Endometrial microvascular endothelial cells (primary cell): ENCODE results near the gene TMEM209. TPM values are rescaled to one million over a fixed set of nuclear protein-coding genes. Genes with fewer than 3 reads are reported as not detected.

Experiments
- in situ Hi-C: cut with HindIII; loops from 2 replicates; pipeline ENCODE4 v1.10.0; 2017; ENCODE audit warnings: low sequenced_read_pairs, low pct_unique_long_range_greater_than_20kb; ENCODE audit errors: inconsistent ontology term
- total RNA-seq: library from RNA; depleted of rRNA; stranded (reverse); fragments of >200 nt; gene quantifications from one replicate; pipeline ENCODE4 v1.2.3, GENCODE V29; 2015; ENCODE audit errors: inconsistent ontology term

The TMEM209 gene
- total RNA-seq, 1 donor from 2014 or later = 11.1 TPM

DNA sequence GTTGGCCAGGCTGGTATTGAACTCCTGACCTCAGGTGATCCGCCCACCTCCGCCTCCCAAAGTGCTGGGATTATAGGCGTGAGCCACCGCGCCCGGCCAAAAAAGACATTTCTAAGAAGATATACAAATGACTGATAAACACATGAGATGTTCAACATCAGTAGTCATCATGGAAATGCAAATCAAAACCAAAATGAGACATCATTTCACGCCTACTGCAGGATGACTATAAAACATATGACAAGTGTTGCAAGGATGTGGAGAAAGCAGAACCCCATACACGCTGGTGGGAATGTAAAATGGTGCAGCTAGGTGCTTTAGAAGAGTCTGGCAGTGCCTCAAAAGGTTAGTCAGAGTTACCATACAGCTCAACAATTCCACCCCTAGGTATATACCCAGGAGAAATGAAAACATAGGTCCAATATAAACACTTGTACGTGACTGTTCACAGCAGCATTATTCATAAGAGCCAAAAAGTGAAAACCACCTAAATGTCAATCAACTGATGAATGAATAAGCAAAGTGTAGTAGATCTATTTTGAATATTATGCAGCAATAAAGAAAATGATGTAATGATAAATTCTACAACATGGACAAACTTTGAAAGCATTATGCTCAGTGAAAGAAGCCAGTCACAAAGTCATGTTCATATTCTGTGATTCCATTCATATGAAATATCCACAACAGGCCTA lies 24.5 kb downstream of the TMEM209 start:
- in situ Hi-C loops = no loop called here

DNA sequence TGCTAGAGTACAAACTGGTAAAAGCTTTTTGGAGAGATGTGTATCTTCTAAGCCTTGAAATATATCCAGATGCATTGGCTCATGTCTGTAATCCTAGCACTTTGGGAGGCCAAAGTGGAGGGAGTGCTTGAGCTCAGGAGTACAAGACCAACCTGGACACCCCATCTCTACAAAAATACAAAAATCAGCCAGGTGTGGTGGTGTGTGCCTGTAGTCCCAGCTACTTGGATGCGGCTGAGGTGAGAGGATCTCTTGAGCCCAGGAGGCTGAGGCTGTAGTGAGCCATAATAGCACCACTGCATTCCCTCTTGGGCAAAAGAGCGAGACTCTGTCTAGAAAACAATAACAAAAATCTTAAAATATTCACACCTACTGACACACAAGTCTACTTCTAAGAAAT lies 25.6 kb downstream of the TMEM209 start:
- in situ Hi-C loops = no loop called here

DNA sequence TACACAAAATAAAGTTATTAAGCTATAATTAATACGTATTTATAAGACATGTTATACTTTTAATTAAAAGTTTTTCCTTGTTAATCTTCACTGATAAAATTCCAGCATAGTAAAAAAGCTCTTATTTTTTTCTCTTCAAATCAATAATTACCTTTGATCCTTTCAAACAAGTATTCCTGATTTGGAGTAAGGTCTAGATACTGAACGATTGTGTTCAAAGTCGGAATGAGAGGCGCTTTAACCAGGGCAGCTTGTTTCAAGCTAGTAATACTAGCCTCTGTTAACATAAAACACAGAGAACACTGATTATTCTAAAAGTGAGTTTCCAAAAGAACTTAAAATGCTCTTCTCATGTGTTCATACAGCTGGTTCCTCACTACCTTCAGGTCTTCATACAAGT lies 27.0 kb downstream of the TMEM209 start:
- in situ Hi-C loops = no loop called here

DNA sequence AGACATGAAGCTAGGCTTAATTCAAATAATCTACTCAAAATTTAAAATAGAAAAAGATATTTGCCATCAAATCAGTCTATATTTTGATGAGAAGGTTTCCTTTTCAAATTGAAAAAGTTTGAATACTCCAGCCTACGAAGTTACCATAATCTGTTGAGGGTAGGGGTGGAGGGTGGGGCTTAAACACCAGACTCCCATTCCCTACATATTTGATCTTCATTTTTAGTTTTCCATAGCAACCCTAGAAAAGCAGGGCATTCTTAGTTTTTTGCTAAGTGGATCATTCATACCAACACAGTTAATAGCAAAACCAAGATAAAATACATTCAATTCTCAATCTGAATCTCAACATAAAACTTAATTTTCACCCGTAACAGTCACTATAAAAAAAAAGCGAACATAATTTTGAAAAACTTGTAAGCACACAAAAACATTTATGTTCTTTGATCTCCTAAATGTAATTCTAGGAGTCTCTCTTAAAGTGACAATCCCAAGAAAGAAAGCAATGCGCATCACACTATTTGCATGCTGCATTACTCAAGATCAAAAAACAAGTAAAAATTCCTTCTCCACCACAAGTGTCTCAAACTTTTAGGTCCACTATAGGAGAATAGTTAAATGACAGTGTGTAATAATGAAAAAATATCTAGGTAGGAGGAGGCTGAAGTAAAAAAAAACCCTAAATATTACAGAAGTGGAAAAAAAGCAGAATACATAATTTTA lies 30.8 kb downstream of the TMEM209 start:
- in situ Hi-C loops = no loop called here

DNA sequence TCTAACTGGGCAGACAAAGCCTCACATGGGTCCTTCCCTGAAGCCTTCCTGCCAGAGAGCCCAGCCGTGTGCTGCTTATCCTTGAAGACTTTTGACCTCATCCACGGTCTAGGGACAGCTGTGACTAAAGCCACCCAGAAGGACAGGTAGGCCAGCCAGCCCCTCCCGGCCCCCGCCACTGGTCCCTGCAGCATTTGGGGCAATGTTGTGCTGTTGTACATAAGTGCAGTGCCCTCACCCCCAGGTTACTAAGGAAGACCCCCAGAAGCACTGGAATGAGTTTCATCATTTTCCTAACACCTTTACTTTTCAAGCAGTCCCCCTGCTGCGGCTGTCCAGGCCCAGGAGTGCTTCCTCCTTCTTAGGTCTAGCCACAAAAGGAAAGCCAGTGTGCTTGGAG lies 43.0 kb downstream of the TMEM209 start:
- in situ Hi-C loops = no loop called here

DNA sequence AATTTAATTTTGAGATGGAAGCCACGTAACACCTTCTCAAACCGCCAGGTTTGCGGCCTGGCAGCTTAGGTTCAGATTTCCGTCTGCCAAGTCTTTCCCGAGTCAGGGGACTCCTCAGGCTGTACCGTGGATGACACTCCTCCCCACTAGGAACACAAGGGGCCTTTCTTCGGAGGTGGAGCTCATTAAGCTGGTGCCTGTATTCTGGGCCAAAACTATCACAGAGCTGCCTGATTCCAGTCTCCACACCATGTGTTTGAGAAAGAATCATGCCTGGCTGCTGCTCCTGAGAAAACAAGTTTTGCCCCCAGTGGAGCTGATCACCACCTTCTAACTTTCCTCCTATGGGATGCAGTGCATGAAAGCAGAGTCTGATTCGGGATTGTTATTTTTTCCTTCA lies 44.8 kb downstream of the TMEM209 start:
- in situ Hi-C loops = no loop called here

DNA sequence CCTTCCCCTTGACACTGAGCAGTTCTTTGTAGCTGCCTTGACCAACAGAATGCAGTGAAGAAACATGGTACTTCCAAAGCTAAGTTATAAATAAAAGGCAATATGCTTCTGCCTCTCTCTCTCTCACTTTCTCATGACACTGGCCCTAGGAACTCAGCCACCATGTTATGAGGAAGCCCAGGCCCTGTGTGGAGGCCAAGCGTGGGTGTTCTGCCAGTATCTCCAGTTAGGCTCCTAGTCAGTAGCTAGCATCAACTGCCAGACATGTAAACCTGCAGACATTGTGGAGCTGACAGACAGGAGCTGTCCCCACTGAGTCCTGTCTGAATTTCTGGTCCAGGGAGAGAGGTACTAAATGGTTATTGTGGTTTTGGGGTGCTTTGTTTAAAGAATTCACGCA lies 45.2 kb downstream of the TMEM209 start:
- in situ Hi-C loops = no loop called here

DNA sequence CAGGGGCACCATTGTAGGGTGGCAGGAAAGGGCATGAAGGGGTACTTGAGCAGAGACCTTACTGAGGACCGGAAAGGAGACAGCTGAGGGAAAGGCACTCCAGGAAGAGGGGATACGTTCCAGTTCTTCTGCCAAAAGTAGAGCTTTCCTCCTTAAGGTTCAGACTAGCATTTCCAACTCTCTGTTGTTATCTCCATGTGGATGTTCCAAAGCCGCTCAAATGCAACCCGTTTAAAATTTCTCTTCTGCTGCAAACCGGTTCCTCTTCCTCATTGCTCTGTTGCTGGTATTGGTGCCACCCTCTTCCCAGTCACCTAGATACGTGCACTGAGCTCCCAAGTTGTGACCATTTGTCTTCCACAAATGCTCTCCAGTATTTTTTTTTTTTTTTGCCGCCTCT lies 47.5 kb downstream of the TMEM209 start:
- in situ Hi-C loops = no loop called here

DNA sequence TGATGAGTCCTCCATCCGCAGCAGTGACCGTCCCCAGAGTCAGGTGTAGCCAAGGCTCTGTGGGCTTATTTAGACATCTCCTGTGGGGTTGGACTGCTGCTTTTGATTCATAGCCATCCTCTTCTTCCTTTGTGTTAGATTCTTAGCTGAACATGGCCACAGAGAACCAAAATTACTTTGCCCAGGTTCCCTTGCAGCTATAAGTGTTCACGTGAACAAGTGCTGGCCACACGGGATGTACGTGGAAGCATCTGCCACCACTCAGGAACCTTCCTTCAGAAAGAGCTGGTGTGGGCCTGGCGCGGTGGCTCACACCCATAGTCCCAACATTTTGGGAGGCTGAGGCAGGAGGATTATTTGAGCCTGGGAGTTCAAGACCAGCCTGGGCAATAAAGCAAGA lies 49.1 kb downstream of the TMEM209 start:
- in situ Hi-C loops = no loop called here

DNA sequence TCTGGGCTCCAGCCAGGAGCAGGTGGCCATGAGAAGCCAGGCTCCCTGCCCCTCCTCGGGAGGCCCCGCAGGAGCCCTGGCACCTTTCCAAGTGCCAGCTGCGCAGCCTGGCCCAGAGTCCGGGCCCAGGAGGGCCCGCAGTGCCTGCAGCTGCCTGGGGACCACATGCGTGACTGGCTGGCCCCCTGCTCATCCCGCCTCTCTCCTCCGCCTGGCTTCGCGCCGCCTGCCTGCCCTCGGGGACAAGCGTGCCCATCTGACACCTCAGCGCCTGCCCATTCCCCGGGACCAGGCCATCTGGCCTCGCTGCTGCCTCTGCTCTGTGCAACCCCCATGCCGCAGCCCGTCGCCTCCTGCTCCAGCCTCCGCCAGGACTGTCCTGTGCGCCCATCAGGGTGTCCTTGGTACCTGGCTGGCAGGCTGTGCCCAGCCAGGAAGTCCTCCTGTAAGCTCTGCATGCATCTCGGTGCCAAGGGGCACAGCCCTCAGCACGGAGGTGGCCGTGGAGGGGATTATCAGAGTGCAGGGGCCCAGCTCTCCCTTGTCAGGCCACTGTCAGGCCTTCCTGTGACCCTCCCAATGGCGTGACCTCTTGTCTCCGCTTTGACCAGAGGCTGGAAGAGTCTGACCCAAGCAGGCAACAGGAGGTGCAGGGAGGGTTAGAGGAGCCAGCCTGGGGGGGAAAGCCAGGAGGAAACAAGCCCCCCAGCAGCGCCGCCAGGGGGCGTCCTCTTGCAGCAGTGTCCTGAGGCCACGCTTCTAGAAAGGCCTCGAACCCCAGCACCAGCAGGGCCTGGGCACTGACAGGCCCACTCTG lies 50.5 kb downstream of the TMEM209 start:
- in situ Hi-C loops = no loop called here

DNA sequence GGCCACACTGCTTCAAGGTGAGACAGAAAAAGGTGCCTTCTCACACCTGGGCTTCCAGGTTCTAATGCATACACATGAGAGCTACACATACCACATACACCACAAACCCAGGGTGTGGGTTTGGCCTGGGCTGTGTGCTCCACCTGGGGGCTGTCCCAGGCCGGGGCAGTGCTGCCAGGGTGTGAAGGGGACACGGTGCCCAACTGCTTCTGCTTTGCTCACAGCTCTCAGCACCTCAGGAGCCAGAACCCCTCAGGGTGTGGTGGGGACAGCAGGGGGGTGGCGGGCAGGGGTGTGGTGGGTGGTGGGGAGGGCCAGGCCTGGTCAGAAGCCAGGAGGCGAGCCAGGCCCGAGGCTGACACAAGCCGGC lies 51.1 kb downstream of the TMEM209 start:
- in situ Hi-C loops = no loop called here

DNA sequence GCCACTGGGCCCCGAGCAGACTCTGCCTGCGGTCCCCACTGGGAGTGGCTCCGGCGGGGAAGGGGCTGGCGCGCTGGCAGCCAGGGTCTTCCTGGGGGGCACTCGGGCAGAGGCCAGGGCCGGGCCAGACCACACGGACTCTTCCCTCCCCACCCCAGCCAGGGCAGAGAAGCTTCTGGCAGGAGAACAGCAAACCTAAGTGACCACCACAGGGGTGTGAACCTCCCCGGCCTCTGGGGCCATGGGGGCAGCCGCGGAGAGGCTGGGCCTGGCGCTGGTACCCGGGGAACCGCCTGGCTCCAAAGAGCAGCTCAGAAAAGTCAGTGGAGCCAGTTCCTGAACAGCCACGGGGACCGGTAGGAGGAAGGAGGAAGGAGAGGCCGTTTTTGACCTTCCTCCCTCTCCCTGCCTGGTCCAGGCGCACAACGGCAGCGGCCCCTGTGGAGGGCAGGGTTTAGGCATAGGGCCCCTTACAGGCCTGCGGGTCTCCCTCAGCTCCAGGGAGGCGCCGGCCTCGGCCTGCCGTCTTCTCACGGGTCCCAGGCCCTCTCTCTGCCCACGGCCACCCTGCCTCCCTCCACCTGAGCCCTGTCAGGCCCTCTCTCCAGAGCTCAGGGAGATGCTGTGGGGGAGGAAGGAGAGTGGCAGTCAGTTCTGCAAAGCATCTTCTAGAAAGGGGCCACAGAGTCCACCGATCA lies 51.8 kb downstream of the TMEM209 start:
- in situ Hi-C loops = no loop called here

DNA sequence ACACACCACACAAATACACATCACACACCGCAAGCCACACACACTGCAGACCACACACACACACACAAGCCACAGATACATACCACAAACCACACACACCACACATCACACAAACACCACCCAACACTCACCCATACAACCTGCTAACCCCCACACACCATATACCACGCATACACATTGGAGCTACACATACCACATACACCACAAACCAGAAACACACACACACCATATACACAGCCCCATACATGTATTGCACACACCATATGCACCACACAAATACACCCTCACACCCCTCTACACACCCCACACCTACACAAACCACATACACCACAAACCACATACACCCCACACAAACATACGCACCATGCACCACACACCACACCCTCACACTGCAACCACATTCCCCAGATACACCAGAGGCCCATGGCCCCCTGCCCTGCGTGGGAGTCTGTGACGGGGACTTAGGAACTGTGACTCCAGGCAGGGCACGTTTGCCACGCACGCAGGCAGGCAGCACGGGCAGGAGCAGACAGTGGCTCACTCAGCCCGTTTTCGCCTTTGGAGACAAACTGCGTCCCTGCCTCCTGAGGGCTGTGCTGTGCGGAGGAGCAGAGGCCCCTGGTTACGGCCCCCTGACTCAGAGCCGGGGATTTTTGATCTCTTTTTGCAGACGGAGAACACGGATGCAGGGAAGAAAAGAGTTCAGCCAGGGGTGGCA lies 52.6 kb downstream of the TMEM209 start:
- in situ Hi-C loops = no loop called here

DNA sequence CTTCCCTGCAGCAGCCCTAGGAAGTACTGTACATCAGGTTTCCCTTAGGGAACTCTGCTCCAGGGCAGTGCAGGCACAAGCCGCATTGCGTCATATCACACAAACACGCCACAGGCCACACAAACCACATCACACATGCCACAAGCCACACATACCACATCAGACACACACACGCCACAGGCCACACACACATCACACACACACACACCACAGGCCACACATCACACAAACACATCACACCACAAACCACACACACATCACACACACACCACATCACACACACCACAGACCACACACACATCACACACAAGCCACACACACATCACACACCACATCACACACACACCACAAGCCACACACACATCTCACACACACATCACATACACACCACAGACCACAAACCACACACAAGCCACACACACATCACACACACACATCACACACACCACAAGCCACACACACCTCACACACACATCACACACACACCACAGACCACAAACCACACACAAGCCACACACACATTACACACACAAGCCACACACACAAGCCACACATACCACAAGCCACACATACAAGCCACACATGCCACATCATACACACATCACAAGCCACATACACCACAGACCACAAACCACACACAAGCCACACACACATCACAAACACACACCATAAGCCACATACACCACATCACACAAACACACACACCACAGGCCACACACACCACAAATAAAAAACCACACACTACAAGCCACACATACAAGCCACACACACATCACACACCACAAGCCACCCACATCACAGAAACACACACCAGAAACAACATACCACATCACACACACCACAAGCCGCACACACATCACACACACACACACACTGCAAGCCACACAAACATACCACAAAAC lies 53.4 kb downstream of the TMEM209 start:
- in situ Hi-C loops = no loop called here

DNA sequence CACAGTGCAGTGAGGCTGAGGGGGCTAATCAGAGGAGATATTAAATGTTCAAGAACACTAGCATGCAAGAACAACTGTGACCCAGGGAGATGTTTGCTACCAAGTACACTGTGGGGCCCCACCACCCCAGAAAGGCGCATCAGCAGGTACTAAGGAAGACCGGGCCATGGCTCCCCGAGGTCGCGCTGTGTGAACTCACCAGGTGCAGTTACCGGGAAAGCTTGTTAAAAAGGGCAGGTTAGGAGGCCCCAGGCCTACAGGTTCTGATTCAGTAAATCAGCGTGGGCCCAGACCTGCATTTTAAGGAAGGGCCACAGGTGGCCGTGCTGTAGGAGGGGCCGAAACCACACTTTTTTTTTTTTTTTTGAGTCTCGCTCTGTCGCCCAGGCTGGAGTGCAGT lies 54.6 kb downstream of the TMEM209 start:
- in situ Hi-C loops = no loop called here

DNA sequence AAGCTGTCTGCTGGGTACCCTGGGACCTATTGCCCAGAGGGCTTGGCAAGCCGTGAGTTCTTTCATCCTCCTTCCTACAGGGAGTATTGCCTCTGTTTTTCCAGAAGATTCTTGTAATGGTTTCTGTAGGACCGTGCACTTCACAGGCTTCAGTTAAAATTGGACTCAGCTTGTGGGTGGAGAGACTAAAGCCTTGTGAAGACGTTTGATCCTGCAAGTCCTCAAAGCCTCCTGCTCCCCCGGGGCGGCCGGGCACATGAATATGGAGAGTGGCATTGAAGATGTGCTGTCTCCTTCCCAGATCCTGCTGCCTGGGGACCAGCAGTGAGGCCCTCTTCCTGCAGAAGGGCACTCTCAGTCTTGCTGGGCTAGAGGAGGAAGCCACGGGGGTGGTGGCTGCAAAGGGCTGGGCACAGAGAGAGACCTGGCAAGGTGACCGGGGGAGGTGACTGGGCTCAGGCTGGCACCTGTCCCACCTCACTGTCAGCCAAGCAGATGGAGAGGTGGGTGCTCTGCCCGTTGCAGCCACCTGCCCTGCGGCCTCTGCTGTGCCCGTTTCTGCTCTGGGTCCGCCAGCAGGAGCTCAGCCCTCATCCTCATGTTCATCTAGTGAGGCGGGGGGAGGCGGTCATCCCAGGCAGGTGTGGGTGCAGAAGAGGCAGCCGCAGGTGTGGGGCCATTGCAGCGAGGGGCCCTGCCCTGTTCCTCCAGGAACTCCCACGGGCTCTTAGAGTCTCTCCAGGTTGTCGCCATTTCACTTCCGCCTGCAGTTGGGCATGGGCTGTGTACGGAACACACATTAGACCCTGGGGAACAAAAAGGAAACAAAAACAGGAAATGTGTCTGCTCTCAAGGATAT lies 55.7 kb downstream of the TMEM209 start:
- in situ Hi-C loops = no loop called here

DNA sequence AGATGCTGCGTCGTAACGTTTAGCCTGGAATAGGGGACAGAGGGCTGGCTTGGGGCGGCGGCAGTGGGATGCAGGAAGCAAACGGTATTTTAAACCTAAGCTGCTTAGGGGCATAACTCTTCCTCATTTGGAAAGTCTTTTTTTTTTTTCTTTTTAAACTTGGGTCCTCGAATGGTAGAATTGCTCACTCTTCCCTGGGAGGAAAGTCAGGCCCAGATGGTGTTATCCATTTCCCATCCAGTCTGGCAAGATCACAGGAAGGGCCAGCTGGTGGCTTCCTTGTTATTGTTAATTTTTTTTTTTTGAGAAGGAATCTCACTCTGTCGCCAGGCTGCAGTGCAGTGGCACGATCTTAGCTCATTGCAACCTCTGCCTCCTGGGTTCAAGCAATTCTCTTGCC lies 56.6 kb downstream of the TMEM209 start:
- in situ Hi-C loops = no loop called here
